ENCODE results near the gene ABHD8. TPM values are rescaled to one million over a fixed set of nuclear protein-coding genes. Genes with fewer than 3 reads are reported as not detected.

The ABHD8 gene
- total and polyA plus RNA-seq, 2 donors (not counting 1 experiment from before 2014, with no cell fraction given): 5.2 to 7.2 TPM

- intact Hi-C loops (cut with micrococcal nuclease): loop anchor here (1.0 kb wide), 7 partner anchors 29 to 131 kb away; partner anchors contain the start of genes BABAM1, BST2, DDA1 and USE1
Observed at GRCh38 chr19:17337675-17338432, 34.6 kb upstream of the ABHD8 start.

More at GRCh38 chr19:17337675-17338432, 34.6 kb upstream of the ABHD8 start:
- CTCF ChIA-PET: interaction anchor here (0.9 kb wide), 1 partner anchor 29 kb away, joined by 3 read pairs; the partner anchor contains the start of gene DDA1
- peak overlapping the region; percentile 92 for H3K27ac Mint-ChIP-seq
- Histone ChIP-seq H3K27me3 (replicated peaks in 1 of 4; ENCODE audit: control extremely low read depth in 1 of 4, control insufficient read depth in 3 of 4, insufficient read depth in 4 of 4, low read length in 3 of 4) (no peaks in the 10 kb centered on the region), H3K4me1 (ENCODE audit: control insufficient read depth in 2 of 2, insufficient read depth in 2 of 2, low read length in 2 of 2) (peaks cover 19 to 33% of the 10 kb centered on the region in 2 donors), H4K20me1 (ENCODE audit: control insufficient read depth, insufficient read depth, low read length, poor library complexity, severe bottlenecking) (no peaks in the 10 kb centered on the region), H3K36me3 (replicated peaks in 1 of 2; ENCODE audit: control extremely low read depth in 1 of 2, control insufficient read depth in 1 of 2, extremely low read depth in 1 of 2, insufficient read depth in 2 of 2, low read length in 1 of 2) (no peaks in the 10 kb centered on the region), H3K9ac (ENCODE audit: low read length) (peak overlapping the region; percentile 90), H3K9me3 (ENCODE audit: control extremely low read depth in 1 of 3, control insufficient read depth in 2 of 3, insufficient read depth in 1 of 3, low read length in 2 of 3) (peaks cover 0 to 5% (median 0%) of the 10 kb centered on the region in 3 donors), H2AFZ (ENCODE audit: insufficient read depth, low read depth, low read length, poor library complexity, severe bottlenecking) (peak overlapping the region; percentile 100), H3K79me2 (ENCODE audit: control insufficient read depth, insufficient read depth, low read length) (peaks cover 9% of the 10 kb centered on the region), H3K4me2 (replicated peaks; ENCODE audit: low read depth, low read length, poor library complexity, severe bottlenecking) (peak overlapping the region; percentile 99), H3K27ac (ENCODE audit: low read length in 2 of 2) (peak overlapping the region in 1 of 2 donors; percentile 63), H3K4me3 (ENCODE audit: control extremely low read depth in 1 of 5, extremely low read depth in 1 of 5, insufficient read depth in 1 of 5, low read depth in 2 of 5, low read length in 4 of 5) (peak overlapping the region; percentile 43 to 97 (median 79))
- no peak for ATAC-seq (ENCODE audit: low read depth)
- peaks cover 40% of the 10 kb centered on the region for H3K4me1 Mint-ChIP-seq
- H3K4me3 Mint-ChIP-seq: peak overlapping the region; percentile 92
- 7% methylated on average over 50 of the region's 50 CpGs for WGBS (ENCODE audit: insufficient coverage)
- no peaks in the 10 kb centered on the region for H3K27me3 Mint-ChIP-seq
- no peaks in the 10 kb centered on the region for H3K9me3 Mint-ChIP-seq (ENCODE audit: insufficient read depth)
- TF ChIP-seq EZH2 (IDR thresholded peaks at IDR 0.05; ENCODE audit: borderline replicate concordance, insufficient read depth, low read depth, low read length, poor library complexity, severe bottlenecking) (no peak), CTCF (IDR thresholded peaks at IDR 0.05) (no peak)
- POLR2A ChIA-PET: interaction anchor here (0.9 kb wide), 1 partner anchor 81 kb away, joined by 3 read pairs; the partner anchor contains the start of gene MVB12A
- DNase-seq: no peak
